ENCODE results near the gene RAB11B.
"Not testable (repeated sequence)": the region's sequence is repeated elsewhere in the genome, so short reads cannot be mapped to it uniquely, and the experiment has no call there.

Gene RAB11B

DNA sequence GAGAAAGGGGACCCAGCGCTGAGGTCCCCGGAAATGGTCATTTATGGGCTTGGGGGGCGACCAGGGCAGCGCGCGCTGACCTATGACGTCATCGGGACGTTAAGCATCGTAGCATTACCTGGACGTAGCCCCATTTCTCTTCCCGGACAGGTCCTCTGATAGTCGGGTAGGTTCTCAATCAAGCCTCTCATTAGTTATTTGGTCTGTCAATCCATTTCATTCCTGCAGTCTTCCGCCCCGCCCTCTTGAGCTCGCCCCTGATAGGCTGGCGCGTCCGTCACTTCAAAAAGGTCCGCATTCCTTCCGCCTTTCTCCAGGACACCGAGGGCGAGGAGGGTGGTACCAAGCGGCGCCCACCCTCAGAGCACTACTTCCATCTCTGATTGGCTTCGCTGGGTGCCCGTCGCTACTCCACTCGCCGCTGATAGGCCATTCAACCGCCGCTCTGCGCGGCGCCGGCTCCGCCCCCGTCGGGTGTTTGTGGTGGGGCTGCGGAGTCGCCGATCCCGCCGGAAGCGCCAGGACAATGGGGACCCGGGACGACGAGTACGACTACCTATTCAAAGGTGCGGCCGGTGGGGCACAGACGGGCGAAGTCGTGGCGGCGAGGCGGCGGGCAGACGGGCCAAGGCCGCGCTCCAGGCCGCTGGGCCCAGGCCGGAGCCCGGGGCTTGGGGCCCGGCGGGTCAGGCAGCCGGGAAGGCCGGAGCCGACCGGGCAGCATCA lies at the start of gene RAB11B:
Gene RAB11B (plus strand): TSS at position 470 of the 726 bp plus-strand sequence. CDS start 57 bp downstream, at position 527.
- H3K27me3 ChIP-seq, result no peaks in the 10 kb centered on the region
- peaks cover 32 to 47% (median 46%) of the 10 kb centered on the region in 10 experiments for H3K4me1 ChIP-seq
- H3K4me2 ChIP-seq, result peak within 1 kb of the TSS; percentile 70 to 87 (median 79)
- H3K9ac ChIP-seq, result peak within 1 kb of the TSS; percentile 97 to 100 (median 100)
- H3K27ac ChIP-seq, result peak within 1 kb of the TSS; percentile 97 to 100 (median 100)
- peaks cover 8 to 22% (median 19%) of the 10 kb centered on the region in 11 experiments for H3K9me3 ChIP-seq (replicated peaks in 1 of 11)
- H3K4me3 ChIP-seq, result peak within 1 kb of the TSS; percentile 85 to 100 (median 98)
- peaks cover 42 to 43% (median 43%) of the 10 kb centered on the region in 11 experiments for H4K20me1 ChIP-seq
- peaks cover 6 to 40% (median 17%) of the 10 kb centered on the region in 11 experiments; a peak in 18 of 22 replicates for H3K36me3 ChIP-seq
- no peak for TF ChIP-seq Cebpa-rat (IDR thresholded peaks at IDR 0.05)

DNA sequence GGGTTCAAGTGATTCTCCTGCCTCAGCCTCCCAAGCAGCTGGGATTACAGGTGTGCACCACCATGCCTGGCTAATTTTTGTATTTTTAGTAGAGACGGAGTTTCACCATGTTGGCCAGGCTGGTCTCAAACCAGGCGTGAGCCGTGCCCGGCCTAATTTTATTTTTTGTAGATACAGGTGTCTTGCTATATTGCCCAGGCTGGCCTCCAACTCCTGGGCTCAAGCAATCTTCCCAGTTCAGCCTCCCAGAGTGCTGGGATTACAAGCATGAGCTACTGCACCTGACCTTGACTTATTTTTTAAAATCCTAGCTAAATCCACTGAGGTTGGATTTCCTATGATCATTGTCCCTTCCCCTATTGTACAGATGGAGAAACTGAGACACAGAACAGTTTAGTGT lies 48.7 kb upstream of the RAB11B start:
- peak overlapping the region in 7 of 11 experiments; percentile 85 to 99 (median 98); a peak in 10 of 22 replicates for H3K4me2 ChIP-seq
- H3K9me3 ChIP-seq (replicated peaks in 1 of 11); H3K4me3 ChIP-seq; H3K9ac ChIP-seq; H4K20me1 ChIP-seq; H3K36me3 ChIP-seq: not testable (repeated sequence)
- peaks cover 0 to 32% (median 7%) of the 10 kb centered on the region in 11 experiments; a peak in 14 of 22 replicates for H3K27me3 ChIP-seq
- H3K4me1 ChIP-seq, result peaks cover 20 to 64% (median 46%) of the 10 kb centered on the region in 10 experiments
- peak overlapping the region in 1 of 11 experiments; percentile 95; a peak in 2 of 22 replicates for H3K27ac ChIP-seq

DNA sequence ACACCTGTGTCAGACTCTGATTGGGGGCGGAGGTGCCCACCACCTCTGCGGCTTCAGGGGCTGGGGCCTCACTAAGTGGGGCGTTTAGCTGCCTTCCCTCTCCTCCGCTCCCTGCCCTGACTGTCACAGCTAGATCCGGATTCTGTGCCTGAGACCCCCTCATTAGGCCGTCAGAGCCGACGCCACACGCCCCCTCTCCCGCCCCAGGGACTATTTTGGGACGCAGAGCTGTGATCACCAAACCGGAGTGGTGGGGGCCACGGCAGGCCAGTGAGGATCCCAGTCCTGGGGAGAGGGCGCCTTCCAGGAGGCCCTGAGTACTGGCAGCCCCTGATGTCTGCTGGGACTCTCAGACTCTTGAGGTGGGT lies 47.9 kb upstream of the RAB11B start:
- peaks cover 13 to 60% (median 40%) of the 10 kb centered on the region in 10 experiments for H3K4me1 ChIP-seq
- H3K4me2 ChIP-seq, result peak overlapping the region in 10 of 11 experiments; percentile 85 to 99 (median 98); a peak in 21 of 22 replicates
- H4K20me1 ChIP-seq, result peaks cover 0 to 7% (median 0%) of the 10 kb centered on the region in 11 experiments; a peak in 1 of 22 replicates
- no peaks in the 10 kb centered on the region for H3K9me3 ChIP-seq (replicated peaks in 1 of 11)
- H3K9ac ChIP-seq, result peak overlapping the region in 9 of 11 experiments; percentile 32 to 89 (median 70); a peak in 13 of 22 replicates
- TF ChIP-seq Cebpa-rat (IDR thresholded peaks at IDR 0.05), result no peak
- H3K36me3 ChIP-seq, result no peaks in the 10 kb centered on the region
- H3K4me3 ChIP-seq, result peak overlapping the region in 9 of 10 experiments; percentile 63 to 81 (median 71); a peak in 14 of 20 replicates
- peaks cover 0 to 24% (median 4%) of the 10 kb centered on the region in 11 experiments; a peak in 10 of 22 replicates for H3K27me3 ChIP-seq
- H3K27ac ChIP-seq, result peak overlapping the region in 5 of 11 experiments; percentile 40 to 95 (median 80); a peak in 7 of 22 replicates

DNA sequence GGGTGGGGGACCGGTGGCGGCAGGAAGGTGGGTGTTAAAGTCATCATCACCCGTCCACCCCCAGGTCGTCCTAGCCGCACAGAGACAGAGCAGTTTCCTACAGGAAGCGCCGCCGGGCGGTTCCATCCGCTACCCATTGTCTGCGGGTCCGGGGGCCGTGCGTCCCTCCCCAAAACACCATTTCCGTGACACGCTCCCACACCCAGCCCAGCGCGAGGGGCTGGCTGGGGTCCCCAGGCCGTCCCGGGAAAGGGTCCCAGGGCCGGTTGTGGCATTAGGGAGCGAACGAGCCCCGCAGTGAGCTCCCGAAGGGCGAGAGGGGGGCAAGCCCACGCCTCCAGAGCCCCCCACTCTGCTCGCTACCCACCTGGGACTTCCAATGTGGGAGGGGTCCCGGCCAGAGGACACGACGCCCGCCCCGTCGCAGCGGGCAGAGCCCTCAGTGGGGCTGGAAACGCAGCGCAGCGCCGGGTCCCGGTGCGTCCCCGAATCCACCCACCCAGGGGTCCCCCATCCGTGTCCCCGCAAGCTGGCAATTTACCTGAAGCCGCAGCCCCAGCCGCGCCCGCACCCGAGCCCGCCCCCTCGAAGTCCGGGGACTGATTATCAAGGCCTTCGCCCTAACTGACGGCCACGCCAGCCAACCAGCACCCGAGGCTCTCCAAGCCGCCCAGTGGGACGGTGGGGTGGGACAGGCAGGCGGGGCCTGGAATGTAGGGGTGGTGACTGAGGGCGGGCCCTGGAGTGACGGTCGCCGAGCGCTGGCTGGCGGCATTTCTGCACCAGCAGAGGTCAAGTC lies 47.3 kb upstream of the RAB11B start, which contains the start of gene KANK3:
Gene KANK3 (minus strand): TSS at position 579 of the 799 bp plus-strand sequence. CDS start 5,434 bp downstream, outside the sequence.
- Histone ChIP-seq H3K4me1 (peaks cover 7 to 60% (median 40%) of the 10 kb centered on the region in 10 experiments), H4K20me1 (peaks cover 0 to 7% (median 0%) of the 10 kb centered on the region in 11 experiments; a peak in 1 of 22 replicates), H3K9ac (peak within 1 kb of the TSS; percentile 65 to 89 (median 78); a peak in 21 of 22 replicates), H3K27ac (peak within 1 kb of the TSS in 10 of 11 experiments; percentile 63 to 95 (median 78); a peak in 20 of 22 replicates), H3K27me3 (peaks cover 0 to 23% (median 4%) of the 10 kb centered on the region in 11 experiments; a peak in 10 of 22 replicates), H3K4me3 (peak within 1 kb of the TSS; percentile 58 to 81 (median 70)), H3K9me3 (replicated peaks in 1 of 11) (no peaks in the 10 kb centered on the region), H3K4me2 (peak within 1 kb of the TSS; percentile 85 to 99 (median 97)), H3K36me3 (no peaks in the 10 kb centered on the region)
- TF ChIP-seq Cebpa-rat (IDR thresholded peaks at IDR 0.05), result no peak

DNA sequence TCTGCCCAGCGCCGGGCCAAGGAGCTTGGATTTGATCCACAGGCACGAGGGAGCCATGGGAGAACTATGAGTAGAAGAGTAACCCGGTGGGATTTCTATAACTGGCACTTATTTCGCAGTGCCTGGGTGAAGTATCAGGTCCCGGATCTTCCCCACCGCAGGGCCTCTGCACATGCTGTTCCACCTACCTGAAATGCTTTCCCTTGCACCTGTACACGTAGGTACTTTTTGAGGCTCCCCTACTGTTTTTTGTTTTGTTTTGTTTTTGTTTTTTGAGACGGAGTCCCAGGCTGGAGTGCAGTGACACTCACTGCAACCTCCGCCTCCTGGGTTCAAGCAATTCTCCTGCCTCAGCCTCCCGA lies 46.7 kb upstream of the RAB11B start:
- Histone ChIP-seq H3K4me3 (peak overlapping the region in 6 of 10 experiments; percentile 58 to 81 (median 69); a peak in 9 of 20 replicates), H3K36me3 (no peaks in the 10 kb centered on the region), H3K4me1 (peaks cover 7 to 62% (median 41%) of the 10 kb centered on the region in 10 experiments), H4K20me1 (peaks cover 0 to 7% (median 0%) of the 10 kb centered on the region in 11 experiments; a peak in 1 of 22 replicates), H3K4me2 (peak overlapping the region; percentile 50 to 99 (median 96); a peak in 21 of 22 replicates), H3K9me3 (replicated peaks in 1 of 11) (no peaks in the 10 kb centered on the region), H3K9ac (peak overlapping the region in 3 of 11 experiments; percentile 77 to 89 (median 79); a peak in 3 of 22 replicates), H3K27ac (no peak overlapping the region), H3K27me3 (peaks cover 0 to 23% (median 4%) of the 10 kb centered on the region in 11 experiments; a peak in 10 of 22 replicates)
- TF ChIP-seq Cebpa-rat (IDR thresholded peaks at IDR 0.05), result no peak

DNA sequence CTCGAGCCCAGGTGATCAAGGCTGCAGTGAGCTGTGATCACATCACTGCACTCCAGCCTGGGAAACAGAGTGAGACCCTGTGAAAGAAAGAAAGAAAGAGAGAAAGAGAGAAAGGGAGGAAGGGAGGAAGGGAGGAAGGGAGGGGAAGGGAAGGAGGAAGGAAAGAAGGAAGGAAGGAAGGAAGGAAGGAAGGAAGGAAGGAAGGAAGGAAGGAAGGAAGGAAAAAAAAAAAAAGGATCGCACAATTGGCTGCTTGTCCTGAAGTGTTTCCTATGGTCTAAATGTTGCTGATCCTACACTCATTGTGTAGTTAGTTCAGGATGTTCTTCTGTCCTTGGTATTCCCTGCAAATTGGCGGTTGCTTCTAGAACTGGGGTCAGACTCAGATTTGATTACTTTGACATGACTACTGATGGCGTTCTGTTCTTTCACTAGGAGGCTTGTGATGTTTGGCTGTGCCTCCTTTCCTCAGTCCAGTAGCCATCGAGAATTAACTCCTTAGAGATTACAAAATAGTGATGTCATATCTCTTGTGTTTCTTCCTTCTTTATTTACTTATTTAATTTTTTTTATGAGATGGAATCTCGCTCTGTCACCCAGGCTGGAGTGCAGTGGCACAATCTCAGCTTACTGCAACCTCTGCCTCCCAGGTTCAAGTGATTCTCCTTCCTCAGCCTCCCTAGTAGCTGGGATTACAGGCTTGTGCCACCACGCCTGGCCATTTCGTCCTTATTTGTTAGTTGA lies 40.4 kb upstream of the RAB11B start:
- not testable (repeated sequence) for H3K9me3 ChIP-seq (replicated peaks in 1 of 11)

DNA sequence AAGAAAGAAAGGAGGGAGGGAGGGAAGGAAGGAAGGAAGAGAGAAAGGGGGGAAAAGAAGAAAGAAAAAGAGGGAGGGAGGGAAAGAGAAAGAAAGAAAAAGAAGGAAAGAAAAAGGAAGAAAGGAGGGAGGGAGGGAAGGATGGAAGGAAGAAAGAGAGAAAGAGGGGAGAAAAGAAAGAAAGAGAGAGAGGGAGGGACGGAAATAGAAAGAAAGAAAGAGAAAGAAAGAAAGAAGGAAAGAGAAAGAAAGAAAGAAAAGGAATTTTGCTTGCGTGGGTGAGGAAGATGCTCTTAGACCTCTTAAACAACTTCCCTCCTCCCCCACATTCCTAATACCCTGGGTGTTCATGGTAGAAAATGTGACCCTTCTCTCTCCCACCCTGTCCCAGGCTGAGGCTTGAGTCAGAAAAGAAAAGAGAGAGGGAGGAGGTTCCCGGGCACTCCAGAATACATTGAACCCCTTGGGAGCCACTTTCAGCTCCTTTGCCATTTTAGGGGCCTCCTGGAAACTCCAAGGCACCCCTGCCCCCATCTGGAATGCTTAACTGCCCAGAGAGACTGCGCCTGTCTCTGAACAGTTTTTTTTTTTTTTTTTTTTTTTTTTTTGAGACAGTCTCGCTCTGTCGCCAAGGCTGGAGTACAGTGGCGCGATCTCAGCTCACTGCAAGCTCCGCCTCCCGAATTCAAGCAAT lies 37.9 kb upstream of the RAB11B start:
- no peak overlapping the region for H3K9ac ChIP-seq
- peaks cover 0 to 3% (median 0%) of the 10 kb centered on the region in 11 experiments; a peak in 3 of 22 replicates for H3K27me3 ChIP-seq
- no peak overlapping the region for H3K4me3 ChIP-seq
- peaks cover 0 to 8% (median 0%) of the 10 kb centered on the region in 11 experiments; a peak in 5 of 22 replicates for H3K9me3 ChIP-seq (replicated peaks in 1 of 11)
- peak overlapping the region in 10 of 11 experiments; percentile 1 to 41 (median 22); a peak in 10 of 22 replicates for H3K4me2 ChIP-seq
- H4K20me1 ChIP-seq, result no peaks in the 10 kb centered on the region
- no peaks in the 10 kb centered on the region for H3K36me3 ChIP-seq
- peaks cover 21 to 54% (median 39%) of the 10 kb centered on the region in 10 experiments for H3K4me1 ChIP-seq
- no peak for TF ChIP-seq Cebpa-rat (IDR thresholded peaks at IDR 0.05)
- H3K27ac ChIP-seq, result no peak overlapping the region

More for the DNA sequence above, 40.4 kb upstream of the RAB11B start:
- not testable (repeated sequence) for H3K27me3 ChIP-seq, H3K9ac ChIP-seq, H3K27ac ChIP-seq, H3K4me3 ChIP-seq, H4K20me1 ChIP-seq, H3K36me3 ChIP-seq
- Histone ChIP-seq H3K4me2 (peak overlapping the region in 7 of 11 experiments; percentile 15 to 63 (median 26); a peak in 11 of 22 replicates), H3K4me1 (peaks cover 17 to 46% (median 33%) of the 10 kb centered on the region in 10 experiments)

DNA sequence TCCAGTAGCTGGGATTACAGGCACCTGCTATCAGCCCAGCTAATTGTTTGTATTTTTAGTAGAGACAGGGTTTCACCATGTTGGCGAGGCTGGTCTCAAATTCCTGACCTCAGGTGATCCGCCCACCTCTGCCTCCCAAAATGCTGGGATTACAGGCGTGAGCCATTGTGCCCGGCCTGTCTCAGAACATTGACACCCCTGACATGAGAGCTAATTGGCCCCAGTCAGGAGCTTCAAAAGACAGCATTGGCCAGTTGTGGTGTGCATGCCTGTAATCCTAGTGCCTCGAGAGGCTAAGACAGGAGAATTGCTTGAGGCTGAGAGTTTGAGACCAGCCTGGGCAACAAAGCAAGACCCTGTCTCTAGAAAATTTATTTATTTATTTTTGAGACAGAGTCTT lies 37.3 kb upstream of the RAB11B start:
- H3K4me3 ChIP-seq; H3K9ac ChIP-seq; H3K27me3 ChIP-seq; H3K27ac ChIP-seq; H3K9me3 ChIP-seq (replicated peaks in 1 of 11); H4K20me1 ChIP-seq; H3K36me3 ChIP-seq: not testable (repeated sequence)
- H3K4me2 ChIP-seq, result peak overlapping the region in 6 of 11 experiments; percentile 3 to 57 (median 32); a peak in 7 of 22 replicates
- peaks cover 16 to 51% (median 35%) of the 10 kb centered on the region in 10 experiments for H3K4me1 ChIP-seq

Data from BLaER1 treated with 17β-estradiol and CSF1 and Interleukin-3, amounts not matched to agents 10 nM and 100 nM (cell line).